Tibial nerve (tissue), 4 donors: ENCODE results near the gene ATP1A1. TPM values are rescaled to one million over a fixed set of nuclear protein-coding genes. Genes with fewer than 3 reads are reported as not detected.
A peak's percentile ranks its signal among the peaks of the same experiment; 100 is the strongest.

Experiments used
- DNase-seq, 2 donors: peaks; one replicate each; pipeline ENCODE4 v3.0.0-alpha.2; 2019; ENCODE audit warnings: low spot score in 2 of 2
- H3K27ac ChIP-seq, 4 donors: fragments of 200-600 bp; sonication (generic) in 3 of 4; one replicate each; pipeline ENCODE4 v1.5.1; 2017 to 2019; ENCODE audit warnings: mild to moderate bottlenecking in 1 of 4
- H3K27me3 ChIP-seq, 2 donors: fragments of 200-600 bp; sonication (generic) in 1 of 2; one replicate each; pipeline versions ENCODE4 v1.5.1 to v1.6.0; 2017 to 2019
- H3K36me3 ChIP-seq, 3 donors: fragments of 200-600 bp; sonication (generic); one replicate each; pipeline ENCODE4 v1.5.1; 2018 to 2019
- H3K4me1 ChIP-seq, 4 donors: fragments of 200-600 bp; sonication (generic) in 3 of 4; one replicate each; pipeline ENCODE4 v1.5.1; 2017 to 2019
- H3K4me3 ChIP-seq, 4 donors: fragments of 200-600 bp; sonication (generic) in 3 of 4; one replicate each; pipeline ENCODE4 v1.5.1; 2017 to 2019; ENCODE audit warnings: mild to moderate bottlenecking in 1 of 4, moderate library complexity in 1 of 4
- H3K9me3 ChIP-seq, 4 donors: fragments of 200-600 bp; sonication (generic) in 3 of 4; one replicate each; pipeline ENCODE4 v1.5.1; 2017 to 2019
- EP300 ChIP-seq, 2 donors: sonication (generic); formaldehyde crosslinking; IDR thresholded peaks; one replicate each; pipeline ENCODE4 v1.6.1; 2017; ENCODE audit warnings: antibody characterized with exemption in 2 of 2, mild to moderate bottlenecking in 1 of 2
- POLR2A ChIP-seq, 2 donors: fragments of 450-650 bp; IDR thresholded peaks; one replicate each; pipeline ENCODE4 v1.6.1; 2017; ENCODE audit warnings: antibody characterized with exemption in 2 of 2, mild to moderate bottlenecking in 2 of 2, moderate library complexity in 2 of 2
- WGBS, 2 donors: methylation state at CpG; one replicate each; pipeline ENCODE4 v1.1.5; 2018; 5-methylcytosine and 5-hydroxymethylcytosine counted together
- total RNA-seq, 4 donors: library from RNA; depleted of rRNA; stranded (reverse); fragments of >200 nt; gene quantifications; one replicate each; pipeline ENCODE4 v1.1.0, GENCODE V29; 2016
- TF ChIP-seq, protein P1 (sequence below), 5 experiments: fragments of 200-600 bp in 3 of 5; fragments of 450-650 bp in 2 of 5; sonication (generic) in 3 of 5; IDR thresholded peaks; one replicate each; pipeline ENCODE4 v1.5.1; 2016 to 2019; ENCODE audit warnings: antibody characterized with exemption in 5 of 5, mild to moderate bottlenecking in 3 of 5, moderate library complexity in 2 of 5

ATP1A1 gene
- total RNA-seq: 100 to 1,000 TPM; 226 to 325 (median 267) TPM

DNA sequence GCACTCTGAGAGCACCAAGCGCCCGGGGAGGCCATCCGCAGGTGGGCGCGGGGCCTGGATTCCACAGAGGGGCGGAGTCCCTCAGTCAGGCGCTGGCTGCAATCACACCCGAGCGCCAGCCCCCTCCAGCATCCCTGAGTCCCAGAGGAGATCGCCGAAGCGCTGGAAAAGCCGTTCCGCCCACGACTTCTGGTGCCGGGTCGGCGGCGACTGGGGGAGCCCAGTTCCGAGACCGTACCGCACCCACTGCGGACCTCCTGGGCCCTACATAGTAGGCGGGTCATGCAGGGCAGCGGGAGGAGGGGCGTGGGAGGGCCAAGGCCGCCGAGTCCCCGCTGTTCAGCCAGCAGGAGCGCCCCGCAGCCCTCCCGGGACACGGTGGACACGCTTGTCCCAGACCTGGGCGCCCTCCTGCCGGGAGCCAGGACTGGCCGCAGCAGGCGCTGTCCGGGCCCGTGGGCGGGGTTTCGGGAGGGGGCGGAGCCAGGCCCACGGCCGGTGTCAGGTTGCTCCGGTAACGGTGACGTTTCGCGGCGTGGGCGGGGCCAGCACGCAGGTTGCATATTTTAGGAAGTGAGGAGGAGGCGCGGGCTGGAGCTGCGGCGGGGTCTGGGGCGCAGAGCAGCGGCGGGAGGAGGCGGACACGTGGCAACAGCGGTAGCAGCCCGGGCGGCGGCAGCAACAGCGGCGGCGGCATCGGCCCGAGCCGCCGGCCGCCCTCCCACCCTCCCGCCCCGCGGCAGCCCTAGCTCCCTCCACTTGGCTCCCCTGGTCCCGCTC is at the start of gene ATP1A1:
Gene ATP1A1 (plus strand): TSS at position 594 of the 780 bp plus-strand sequence. CDS start 268 bp downstream, outside the sequence.
- H3K4me1 ChIP-seq: peaks cover 0 to 45% (median 36%) of the 10 kb centered on the region in 4 donors
- peak within 1 kb of the TSS; percentile 92 to 99 (median 96) for H3K27ac ChIP-seq
- H3K27me3 ChIP-seq: no peaks in the 10 kb centered on the region
- DNase-seq: peak; percentile 95 to 98
- WGBS, 2 donors: 1 to 2% methylated on average over 34 to 39 of the region's 78 CpGs
- no peaks in the 10 kb centered on the region for H3K36me3 ChIP-seq
- TF ChIP-seq EP300 (IDR thresholded peaks at IDR 0.05): peak; percentile 72 to 95
- TF ChIP-seq, protein P1, sequence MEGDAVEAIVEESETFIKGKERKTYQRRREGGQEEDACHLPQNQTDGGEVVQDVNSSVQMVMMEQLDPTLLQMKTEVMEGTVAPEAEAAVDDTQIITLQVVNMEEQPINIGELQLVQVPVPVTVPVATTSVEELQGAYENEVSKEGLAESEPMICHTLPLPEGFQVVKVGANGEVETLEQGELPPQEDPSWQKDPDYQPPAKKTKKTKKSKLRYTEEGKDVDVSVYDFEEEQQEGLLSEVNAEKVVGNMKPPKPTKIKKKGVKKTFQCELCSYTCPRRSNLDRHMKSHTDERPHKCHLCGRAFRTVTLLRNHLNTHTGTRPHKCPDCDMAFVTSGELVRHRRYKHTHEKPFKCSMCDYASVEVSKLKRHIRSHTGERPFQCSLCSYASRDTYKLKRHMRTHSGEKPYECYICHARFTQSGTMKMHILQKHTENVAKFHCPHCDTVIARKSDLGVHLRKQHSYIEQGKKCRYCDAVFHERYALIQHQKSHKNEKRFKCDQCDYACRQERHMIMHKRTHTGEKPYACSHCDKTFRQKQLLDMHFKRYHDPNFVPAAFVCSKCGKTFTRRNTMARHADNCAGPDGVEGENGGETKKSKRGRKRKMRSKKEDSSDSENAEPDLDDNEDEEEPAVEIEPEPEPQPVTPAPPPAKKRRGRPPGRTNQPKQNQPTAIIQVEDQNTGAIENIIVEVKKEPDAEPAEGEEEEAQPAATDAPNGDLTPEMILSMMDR (IDR thresholded peaks at IDR 0.05): peak in 2 of 5 experiments; percentile 34 to 35
- TF ChIP-seq POLR2A (IDR thresholded peaks at IDR 0.05): peak; percentile 76 to 89
- H3K9me3 ChIP-seq: no peaks in the 10 kb centered on the region
- H3K4me3 ChIP-seq: peak within 1 kb of the TSS; percentile 71 to 92 (median 82)

DNA sequence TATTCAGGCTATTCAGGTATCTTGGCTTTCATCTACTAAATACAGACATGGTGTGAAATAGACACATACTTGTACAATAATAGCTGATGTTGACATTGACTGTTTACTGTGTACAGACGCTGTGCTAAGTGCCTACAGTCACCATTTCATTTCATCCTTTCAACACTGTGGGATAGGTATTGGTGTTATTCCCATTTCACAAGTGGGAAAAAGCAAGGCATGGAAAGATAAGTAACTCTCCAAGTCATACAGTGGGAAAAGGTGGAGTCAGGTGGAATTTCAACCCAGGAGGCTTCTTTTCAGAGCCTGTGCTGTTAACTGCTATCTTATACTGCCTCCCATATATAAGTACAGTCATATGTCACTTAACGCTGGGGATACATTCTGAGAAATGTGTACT is 49.6 kb upstream of the ATP1A1 start:
- 82 to 94% methylated on average over 2 of the region's 2 CpGs for WGBS, 2 donors
- H3K36me3 ChIP-seq: no peaks in the 10 kb centered on the region
- H3K4me3 ChIP-seq: no peak overlapping the region
- DNase-seq: no peak
- no peak overlapping the region for H3K27ac ChIP-seq
- H3K27me3 ChIP-seq: no peaks in the 10 kb centered on the region
- H3K4me1 ChIP-seq: no peaks in the 10 kb centered on the region
- TF ChIP-seq EP300 (IDR thresholded peaks at IDR 0.05) (no peak), POLR2A (IDR thresholded peaks at IDR 0.05) (no peak)
- TF ChIP-seq, protein P1 (IDR thresholded peaks at IDR 0.05): no peak
- no peaks in the 10 kb centered on the region for H3K9me3 ChIP-seq

DNA sequence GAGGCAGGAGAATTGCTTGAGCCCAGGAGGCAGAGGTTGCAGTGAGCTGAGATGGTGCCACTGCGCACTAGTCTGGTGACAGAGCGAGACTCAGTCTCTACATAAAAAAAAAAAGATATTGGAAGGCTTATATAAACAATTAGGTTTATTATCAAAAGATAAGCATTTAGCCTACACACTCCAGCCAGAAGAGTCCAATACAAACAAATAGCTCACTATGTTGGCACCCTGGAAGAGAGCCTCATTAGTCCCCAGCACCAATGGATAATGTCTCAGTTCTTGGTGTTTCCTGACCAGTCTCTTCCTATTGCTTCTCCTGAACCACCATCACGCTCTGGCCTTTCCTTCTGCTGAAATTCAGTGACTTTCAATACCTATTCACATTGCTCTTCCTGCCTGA is 48.6 kb upstream of the ATP1A1 start:
- WGBS, 2 donors: 90 to 93% methylated on average over 3 of the region's 3 CpGs
- H3K9me3 ChIP-seq: no peaks in the 10 kb centered on the region
- no peaks in the 10 kb centered on the region for H3K36me3 ChIP-seq
- no peak for DNase-seq
- no peaks in the 10 kb centered on the region for H3K4me1 ChIP-seq
- peak overlapping the region in 1 of 4 donors; percentile 41 for H3K27ac ChIP-seq
- TF ChIP-seq, protein P1 (IDR thresholded peaks at IDR 0.05): no peak
- TF ChIP-seq POLR2A (IDR thresholded peaks at IDR 0.05) (no peak), EP300 (IDR thresholded peaks at IDR 0.05) (no peak)
- H3K27me3 ChIP-seq: no peaks in the 10 kb centered on the region
- H3K4me3 ChIP-seq: no peak overlapping the region

DNA sequence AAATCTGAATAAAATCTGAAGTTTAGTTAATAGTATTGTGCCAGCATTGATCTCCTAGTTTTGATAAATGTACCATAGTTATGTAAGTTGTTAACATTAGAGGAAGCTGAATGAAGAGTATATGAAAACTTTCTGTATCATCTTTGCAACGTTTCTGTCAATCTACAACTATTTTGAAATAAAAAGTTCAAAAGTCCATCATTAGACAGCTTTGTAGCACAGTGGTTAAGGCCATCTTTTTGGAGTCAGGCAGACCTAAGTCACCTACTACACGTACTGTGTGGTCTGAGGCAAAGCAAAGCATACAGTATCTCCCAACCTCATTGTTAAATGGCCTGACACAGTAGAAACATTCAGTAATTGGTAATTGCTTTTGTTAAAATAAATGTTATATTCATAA is 47.9 kb upstream of the ATP1A1 start:
- WGBS, 2 donors: 83 to 90% methylated on average over 2 of the region's 2 CpGs
- peak overlapping the region in 1 of 4 donors; percentile 41 for H3K27ac ChIP-seq

DNA sequence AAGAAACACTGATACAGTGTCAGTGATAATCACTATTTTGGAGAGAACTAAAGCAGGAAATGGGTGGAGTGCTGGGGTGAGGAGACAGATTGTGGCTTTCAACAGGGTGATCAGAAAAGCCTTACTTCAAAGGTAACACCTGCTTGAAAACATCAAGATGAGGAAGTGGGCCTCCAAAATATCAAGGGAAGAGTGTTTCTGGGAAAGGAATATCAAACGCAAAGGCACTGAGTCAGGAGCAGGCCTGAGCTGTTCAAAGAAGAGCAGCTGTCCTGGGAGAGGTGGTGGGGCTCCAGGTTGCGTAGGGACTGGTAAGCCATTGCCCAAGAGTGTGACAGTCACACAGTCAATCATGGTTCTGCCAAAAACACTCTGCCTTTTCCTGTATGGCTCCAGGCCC is 47.1 kb upstream of the ATP1A1 start:
- Histone ChIP-seq H3K9me3 (no peaks in the 10 kb centered on the region), H3K27me3 (no peaks in the 10 kb centered on the region), H3K27ac (no peak overlapping the region), H3K4me3 (no peak overlapping the region), H3K36me3 (no peaks in the 10 kb centered on the region), H3K4me1 (no peaks in the 10 kb centered on the region)
- TF ChIP-seq, protein P1 (IDR thresholded peaks at IDR 0.05): no peak
- no peak for TF ChIP-seq POLR2A (IDR thresholded peaks at IDR 0.05)
- TF ChIP-seq EP300 (IDR thresholded peaks at IDR 0.05): no peak
- 75 to 83% methylated on average over 2 of the region's 2 CpGs for WGBS, 2 donors
- no peak for DNase-seq

More for the DNA sequence above, 47.9 kb upstream of the ATP1A1 start:
- TF ChIP-seq POLR2A (IDR thresholded peaks at IDR 0.05): no peak
- TF ChIP-seq, protein P1 (IDR thresholded peaks at IDR 0.05): no peak
- no peak for TF ChIP-seq EP300 (IDR thresholded peaks at IDR 0.05)
- no peak for DNase-seq
- Histone ChIP-seq H3K4me3 (no peak overlapping the region), H3K27me3 (no peaks in the 10 kb centered on the region), H3K9me3 (no peaks in the 10 kb centered on the region), H3K36me3 (no peaks in the 10 kb centered on the region), H3K4me1 (no peaks in the 10 kb centered on the region)
